Subcutaneous adipose tissue (tissue), 4 donors: ENCODE measurements around the gene PLAC9. TPM values are rescaled to one million over a fixed set of nuclear protein-coding genes. Genes with fewer than 3 reads are reported as not detected.

Source experiments
- CTCF ChIP-seq: fragments of 450-650 bp; IDR thresholded peaks from one replicate; pipeline ENCODE4 v1.5.1; 2016; ENCODE audit warnings: low read depth, mild to moderate bottlenecking, control low read depth, antibody characterized with exemption, moderate library complexity
- total RNA-seq, 4 donors: library from RNA; depleted of rRNA; stranded (reverse); fragments of >200 nt; gene quantifications; one replicate each; pipeline ENCODE4 v1.1.0, GENCODE V29; 2016

Gene PLAC9
- total RNA-seq, 4 donors from 2014 or later = 27.0 to 62.8 (median 49.9) TPM

- no peak for TF ChIP-seq CTCF
Measured at GRCh38 chr10:80183436-80183835, 50.9 kb downstream of the PLAC9 start.

- no peak for TF ChIP-seq CTCF
Measured at GRCh38 chr10:80184291-80184690, 51.8 kb downstream of the PLAC9 start.

- no peak for TF ChIP-seq CTCF
Measured at GRCh38 chr10:80185578-80186299, 53.2 kb downstream of the PLAC9 start.

GRCh38 chr10:80186364-80187012 lies 54.0 kb downstream of the PLAC9 start:
- TF ChIP-seq CTCF = no peak

- no peak for TF ChIP-seq CTCF
Measured at GRCh38 chr10:80187060-80187459, 54.5 kb downstream of the PLAC9 start.

GRCh38 chr10:80187465-80188409 lies 55.2 kb downstream of the PLAC9 start:
- no peak for TF ChIP-seq CTCF

- no peak for TF ChIP-seq CTCF
Measured at GRCh38 chr10:80188713-80189112, 56.2 kb downstream of the PLAC9 start.
